Endothelial cell of umbilical vein (primary cell): Measurements from ENCODE around the gene CRTC1. TPM values are rescaled to one million over a fixed set of nuclear protein-coding genes. Genes with fewer than 3 reads are reported as not detected.

Experiments used
- BruUV-seq: library from RNA; stranded (reverse); fragments of 400-500 nt; replicated peaks from 2 replicates; lab custom pipeline; 2021; lab: Mats Ljungman, UMichigan
- CTCF ChIA-PET: fragments of 300-600, 350-600 bp; sonication (Branson Sonifier 250); formaldehyde crosslinking; loops from one replicate; lab custom pipeline; 2021; ENCODE audit warnings: antibody characterized with exemption, inconsistent platforms; lab: Charles Lee
- POLR2A ChIA-PET: fragments of 300-600, 350-600 bp; sonication (Branson Sonifier 250); formaldehyde crosslinking; loops from one replicate; lab custom pipeline; 2021; ENCODE audit warnings: antibody characterized with exemption, inconsistent platforms; lab: Charles Lee
- DNase-seq: peaks from one replicate; pipeline ENCODE4 v3.0.0-alpha.2; 2011; ENCODE audit warnings: low read depth, low spot score
- FAIRE-seq: peaks from 2 replicates; lab custom pipeline; 2011; peaks lifted over from hg19 to GRCh38; lab: Jason Lieb, UNC
- H2AFZ ChIP-seq: 2 replicates; pipeline ENCODE4 v1.6.0; 2012; ENCODE audit warnings: low read depth, low read length, control low read depth, inconsistent platforms
- H3K27ac ChIP-seq: 2 replicates; pipeline ENCODE4 v1.5.1; 2011; ENCODE audit warnings: low read depth, mild to moderate bottlenecking, control low read depth, low read length, moderate library complexity; ENCODE audit not compliant: insufficient read depth
- H3K27me3 ChIP-seq, 2 experiments: 2 replicates each; pipeline versions ENCODE4 v1.6.0 to v1.6.1; 2011; ENCODE audit warnings: low read length in 2 of 2, mixed read lengths in 1 of 2; ENCODE audit not compliant: control insufficient read depth in 2 of 2, insufficient read depth in 2 of 2
- H3K36me3 ChIP-seq, 2 experiments: 2 replicates in 1 of 2; 3 replicates in 1 of 2; pipeline ENCODE4 v1.5.1; 2011; ENCODE audit warnings: low read length in 2 of 2, mild to moderate bottlenecking in 1 of 2, moderate library complexity in 1 of 2; ENCODE audit not compliant: control insufficient read depth in 2 of 2, insufficient read depth in 2 of 2; ENCODE audit errors: extremely low read depth in 1 of 2
- H3K4me1 ChIP-seq: 3 replicates; pipeline ENCODE4 v1.5.1; 2011; ENCODE audit warnings: mild to moderate bottlenecking, low read length; ENCODE audit not compliant: control insufficient read depth, insufficient read depth; ENCODE audit errors: extremely low read depth
- H3K4me2 ChIP-seq: 2 replicates; pipeline ENCODE4 v1.6.1; 2011; ENCODE audit warnings: low read length, control low read depth, mixed read lengths; ENCODE audit not compliant: insufficient read depth
- H3K4me3 ChIP-seq, 3 experiments: fragments of 200-600 bp in 1 of 3; sonication (generic), shearing (Covaris generic) in 1 of 3; replicated peaks in 1 of 3; 2 replicates each; pipeline ENCODE4 v1.5.1; 2011 to 2016; ENCODE audit warnings: control low read depth in 3 of 3, low read length in 3 of 3, mild to moderate bottlenecking in 2 of 3, inconsistent platforms in 1 of 3, low read depth in 1 of 3, moderate library complexity in 1 of 3; ENCODE audit not compliant: insufficient read depth in 1 of 3
- H3K79me2 ChIP-seq: 2 replicates; pipeline ENCODE4 v1.6.0; 2012; ENCODE audit warnings: low read length, inconsistent platforms; ENCODE audit not compliant: control insufficient read depth, insufficient read depth
- H3K9ac ChIP-seq: replicated peaks from 2 replicates; pipeline ENCODE3; 2011; ENCODE audit warnings: low read length, control low read depth; ENCODE audit not compliant: insufficient read depth; ENCODE audit errors: extremely low read depth
- H3K9me1 ChIP-seq: replicated peaks from 3 replicates; pipeline ENCODE4 v1.6.0; 2011; ENCODE audit warnings: mild to moderate bottlenecking, low read length; ENCODE audit not compliant: control insufficient read depth, insufficient read depth; ENCODE audit errors: extremely low read depth
- H3K9me3 ChIP-seq: replicated peaks from 2 replicates; pipeline ENCODE4 v1.5.1; 2012; ENCODE audit warnings: low read length, inconsistent platforms; ENCODE audit not compliant: control insufficient read depth, insufficient read depth
- H4K20me1 ChIP-seq: replicated peaks from 2 replicates; pipeline ENCODE3; 2011; ENCODE audit warnings: mild to moderate bottlenecking, low read length; ENCODE audit not compliant: control insufficient read depth, insufficient read depth; ENCODE audit errors: extremely low read depth
- EZH2 ChIP-seq: IDR thresholded peaks from 2 replicates; pipeline ENCODE4 v1.6.1; 2012; ENCODE audit warnings: borderline replicate concordance, low read depth, mild to moderate bottlenecking, moderate library complexity, low read length, inconsistent platforms; ENCODE audit not compliant: severe bottlenecking
- FOS ChIP-seq: IDR thresholded peaks from 2 replicates; pipeline ENCODE4 v1.6.1; 2011; ENCODE audit warnings: mild to moderate bottlenecking, low read length, moderate library complexity, borderline replicate concordance; ENCODE audit not compliant: insufficient read depth
- GATA2 ChIP-seq: IDR thresholded peaks from 2 replicates; pipeline ENCODE4 v1.7.0; 2011; ENCODE audit warnings: low read depth, mild to moderate bottlenecking, moderate library complexity, mixed read lengths, low read length; ENCODE audit not compliant: insufficient read length, insufficient read depth
- JUN ChIP-seq: IDR thresholded peaks from 2 replicates; pipeline ENCODE4 v1.6.1; 2011; ENCODE audit warnings: borderline replicate concordance, low read depth; ENCODE audit not compliant: insufficient read length, insufficient read depth
- MYC ChIP-seq: IDR thresholded peaks from one replicate; pipeline ENCODE4 v1.6.1; 2011; ENCODE audit warnings: mild to moderate bottlenecking, low read depth, low read length
- POLR2AphosphoS5 ChIP-seq: IDR thresholded peaks from 2 replicates; pipeline ENCODE4 v1.6.1; 2012; ENCODE audit warnings: low read depth, mild to moderate bottlenecking, control low read depth, low read length, moderate library complexity; ENCODE audit not compliant: insufficient read depth
- dilution Hi-C: fragments of 300-500 bp; cut with MboI; formaldehyde crosslinking; loops from one replicate; pipeline ENCODE4 v1.15.0; 2019; ENCODE audit warnings: low sequenced_read_pairs; ENCODE audit not compliant: extremely low pct_ligation_motif_present
- intact Hi-C: fragments of 100-400 bp; cut with micrococcal nuclease; formaldehyde crosslinking; loops from one replicate; pipeline ENCODE4 v1.10.0; 2022
- polyA plus RNA-seq, 4 experiments: library from polyadenylated mRNA; depleted of rRNA in 3 of 4; stranded (reverse) in 3 of 4; unstranded in 1 of 4; fragments of >200 nt; gene quantifications; 2 replicates each; pipeline versions ENCODE4 v1.2.1 to v1.2.3, GENCODE V29; 2011 to 2012; ENCODE audit warnings: missing spikeins in 1 of 4
- total RNA-seq: library from RNA; stranded (reverse); gene quantifications from 2 replicates; pipeline ENCODE4 v1.2.3, GENCODE V29; 2021
- TF ChIP-seq, protein P1 (sequence below), 2 donors: IDR thresholded peaks; 1 replicate in 1 of 2; 2 replicates in 1 of 2; pipeline ENCODE4 v1.5.1; 2011; ENCODE audit warnings: low read length in 2 of 2, mild to moderate bottlenecking in 2 of 2, moderate library complexity in 2 of 2, control low read depth in 1 of 2, inconsistent platforms in 1 of 2, low read depth in 1 of 2; ENCODE audit not compliant: insufficient read depth in 1 of 2; ENCODE audit errors: extremely low read depth in 1 of 2

CRTC1 gene
- total and polyA plus RNA-seq, 2 donors (not counting 3 experiments of a cell fraction or from before 2014, with no cell fraction given): 4.2 to 11.4 TPM

DNA sequence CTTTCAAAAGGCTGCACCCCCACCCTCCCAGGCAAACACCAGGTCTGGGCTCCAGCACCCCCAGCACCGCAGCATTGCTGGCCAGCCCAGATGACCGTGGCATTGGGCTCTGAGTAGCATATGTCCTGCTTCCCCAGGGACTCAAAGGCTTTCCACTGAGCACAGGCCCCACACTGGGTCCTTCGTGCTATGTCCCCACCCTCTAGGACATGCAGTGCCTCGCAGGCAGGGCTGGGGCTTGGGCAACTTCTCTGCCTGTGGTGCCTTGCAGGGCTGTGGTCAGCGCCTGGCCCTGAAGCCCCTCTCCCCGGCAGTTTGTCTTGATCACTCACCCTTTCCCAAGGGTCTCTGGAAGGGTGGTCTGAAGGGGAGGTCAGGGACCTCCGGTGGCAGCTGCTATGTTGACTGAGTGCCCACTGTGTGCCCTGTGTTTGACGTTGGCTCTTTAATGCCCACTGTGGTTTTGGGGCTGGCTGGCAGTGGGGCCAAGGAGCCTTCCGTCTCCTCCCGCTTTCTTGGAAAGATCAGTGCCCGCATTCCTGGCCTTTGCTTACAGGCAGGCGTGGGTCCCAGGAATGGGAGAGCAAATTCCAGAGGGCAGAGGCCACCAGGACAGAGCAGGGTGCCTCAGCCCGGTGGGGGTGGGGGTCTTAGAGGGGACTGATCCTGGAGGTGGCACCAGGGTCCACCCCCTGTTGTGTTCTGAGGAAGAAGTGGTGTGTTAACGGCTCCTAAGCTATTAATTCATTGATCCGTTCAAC lies 20.3 kb upstream of the CRTC1 start:
- no peak overlapping the region for H3K4me2 ChIP-seq
- H3K27ac ChIP-seq: no peak overlapping the region
- H4K20me1 ChIP-seq: no peaks in the 10 kb centered on the region
- H3K9me3 ChIP-seq: no peaks in the 10 kb centered on the region
- H3K27me3 ChIP-seq: no peaks in the 10 kb centered on the region
- CTCF ChIA-PET: no interaction called here
- no TSS peak for BruUV-seq
- TF ChIP-seq FOS: no peak
- no peak for TF ChIP-seq JUN
- no peak for TF ChIP-seq GATA2
- no peak for TF ChIP-seq POLR2AphosphoS5
- TF ChIP-seq MYC: no peak
- TF ChIP-seq, protein P1, sequence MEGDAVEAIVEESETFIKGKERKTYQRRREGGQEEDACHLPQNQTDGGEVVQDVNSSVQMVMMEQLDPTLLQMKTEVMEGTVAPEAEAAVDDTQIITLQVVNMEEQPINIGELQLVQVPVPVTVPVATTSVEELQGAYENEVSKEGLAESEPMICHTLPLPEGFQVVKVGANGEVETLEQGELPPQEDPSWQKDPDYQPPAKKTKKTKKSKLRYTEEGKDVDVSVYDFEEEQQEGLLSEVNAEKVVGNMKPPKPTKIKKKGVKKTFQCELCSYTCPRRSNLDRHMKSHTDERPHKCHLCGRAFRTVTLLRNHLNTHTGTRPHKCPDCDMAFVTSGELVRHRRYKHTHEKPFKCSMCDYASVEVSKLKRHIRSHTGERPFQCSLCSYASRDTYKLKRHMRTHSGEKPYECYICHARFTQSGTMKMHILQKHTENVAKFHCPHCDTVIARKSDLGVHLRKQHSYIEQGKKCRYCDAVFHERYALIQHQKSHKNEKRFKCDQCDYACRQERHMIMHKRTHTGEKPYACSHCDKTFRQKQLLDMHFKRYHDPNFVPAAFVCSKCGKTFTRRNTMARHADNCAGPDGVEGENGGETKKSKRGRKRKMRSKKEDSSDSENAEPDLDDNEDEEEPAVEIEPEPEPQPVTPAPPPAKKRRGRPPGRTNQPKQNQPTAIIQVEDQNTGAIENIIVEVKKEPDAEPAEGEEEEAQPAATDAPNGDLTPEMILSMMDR (IDR thresholded peaks at IDR 0.05; ENCODE audit: extremely low read depth in 1 of 2, insufficient read depth in 1 of 2, low read depth in 1 of 2, low read length in 2 of 2): no peak
- no peak for TF ChIP-seq EZH2
- no peaks in the 10 kb centered on the region for H3K79me2 ChIP-seq
- dilution Hi-C loops (no loop called here), intact Hi-C loops (no loop called here)
- H2AFZ ChIP-seq: no peak overlapping the region
- POLR2A ChIA-PET: no interaction called here
- peaks cover 3% of the 10 kb centered on the region for H3K4me1 ChIP-seq
- H3K9me1 ChIP-seq: no peaks in the 10 kb centered on the region
- no peak overlapping the region for H3K4me3 ChIP-seq
- H3K9ac ChIP-seq: no peak overlapping the region
- peaks cover under 1 to 5% of the 10 kb centered on the region in 2 experiments for H3K36me3 ChIP-seq
- no peak for FAIRE-seq
- DNase-seq: no peak
